Endothelial cell of umbilical vein (primary cell): ENCODE data around the gene BIRC6. TPM values are rescaled to one million over a fixed set of nuclear protein-coding genes. Genes with fewer than 3 reads are reported as not detected.

Experiments
- BruUV-seq: library from RNA; stranded (reverse); fragments of 400-500 nt; replicated peaks from 2 replicates; lab custom pipeline; 2021; lab: Mats Ljungman, UMichigan
- CTCF ChIA-PET: fragments of 300-600, 350-600 bp; sonication (Branson Sonifier 250); formaldehyde crosslinking; loops from one replicate; lab custom pipeline; 2021; ENCODE audit warnings: antibody characterized with exemption, inconsistent platforms; lab: Charles Lee
- POLR2A ChIA-PET: fragments of 300-600, 350-600 bp; sonication (Branson Sonifier 250); formaldehyde crosslinking; loops from one replicate; lab custom pipeline; 2021; ENCODE audit warnings: antibody characterized with exemption, inconsistent platforms; lab: Charles Lee
- DNase-seq: peaks from one replicate; pipeline ENCODE4 v3.0.0-alpha.2; 2011; ENCODE audit warnings: low read depth, low spot score
- FAIRE-seq: peaks from 2 replicates; lab custom pipeline; 2011; peaks lifted over from hg19 to GRCh38; lab: Jason Lieb, UNC
- H2AFZ ChIP-seq: 2 replicates; pipeline ENCODE4 v1.6.0; 2012; ENCODE audit warnings: low read depth, low read length, control low read depth, inconsistent platforms
- H3K27ac ChIP-seq: 2 replicates; pipeline ENCODE4 v1.5.1; 2011; ENCODE audit warnings: low read depth, mild to moderate bottlenecking, control low read depth, low read length, moderate library complexity; ENCODE audit not compliant: insufficient read depth
- H3K27me3 ChIP-seq, 2 experiments: 2 replicates each; pipeline versions ENCODE4 v1.6.0 to v1.6.1; 2011; ENCODE audit warnings: low read length in 2 of 2, mixed read lengths in 1 of 2; ENCODE audit not compliant: control insufficient read depth in 2 of 2, insufficient read depth in 2 of 2
- H3K36me3 ChIP-seq, 2 experiments: 2 replicates in 1 of 2; 3 replicates in 1 of 2; pipeline ENCODE4 v1.5.1; 2011; ENCODE audit warnings: low read length in 2 of 2, mild to moderate bottlenecking in 1 of 2, moderate library complexity in 1 of 2; ENCODE audit not compliant: control insufficient read depth in 2 of 2, insufficient read depth in 2 of 2; ENCODE audit errors: extremely low read depth in 1 of 2
- H3K4me1 ChIP-seq: 3 replicates; pipeline ENCODE4 v1.5.1; 2011; ENCODE audit warnings: mild to moderate bottlenecking, low read length; ENCODE audit not compliant: control insufficient read depth, insufficient read depth; ENCODE audit errors: extremely low read depth
- H3K4me2 ChIP-seq: 2 replicates; pipeline ENCODE4 v1.6.1; 2011; ENCODE audit warnings: low read length, control low read depth, mixed read lengths; ENCODE audit not compliant: insufficient read depth
- H3K4me3 ChIP-seq, 3 experiments: fragments of 200-600 bp in 1 of 3; sonication (generic), shearing (Covaris generic) in 1 of 3; replicated peaks in 1 of 3; 2 replicates each; pipeline ENCODE4 v1.5.1; 2011 to 2016; ENCODE audit warnings: control low read depth in 3 of 3, low read length in 3 of 3, mild to moderate bottlenecking in 2 of 3, inconsistent platforms in 1 of 3, low read depth in 1 of 3, moderate library complexity in 1 of 3; ENCODE audit not compliant: insufficient read depth in 1 of 3
- H3K79me2 ChIP-seq: 2 replicates; pipeline ENCODE4 v1.6.0; 2012; ENCODE audit warnings: low read length, inconsistent platforms; ENCODE audit not compliant: control insufficient read depth, insufficient read depth
- H3K9ac ChIP-seq: replicated peaks from 2 replicates; pipeline ENCODE3; 2011; ENCODE audit warnings: low read length, control low read depth; ENCODE audit not compliant: insufficient read depth; ENCODE audit errors: extremely low read depth
- H3K9me1 ChIP-seq: replicated peaks from 3 replicates; pipeline ENCODE4 v1.6.0; 2011; ENCODE audit warnings: mild to moderate bottlenecking, low read length; ENCODE audit not compliant: control insufficient read depth, insufficient read depth; ENCODE audit errors: extremely low read depth
- H3K9me3 ChIP-seq: replicated peaks from 2 replicates; pipeline ENCODE4 v1.5.1; 2012; ENCODE audit warnings: low read length, inconsistent platforms; ENCODE audit not compliant: control insufficient read depth, insufficient read depth
- H4K20me1 ChIP-seq: replicated peaks from 2 replicates; pipeline ENCODE3; 2011; ENCODE audit warnings: mild to moderate bottlenecking, low read length; ENCODE audit not compliant: control insufficient read depth, insufficient read depth; ENCODE audit errors: extremely low read depth
- CTCF ChIP-seq, 2 donors: IDR thresholded peaks; 1 replicate in 1 of 2; 2 replicates in 1 of 2; pipeline ENCODE4 v1.5.1; 2011; ENCODE audit warnings: low read length in 2 of 2, mild to moderate bottlenecking in 2 of 2, moderate library complexity in 2 of 2, control low read depth in 1 of 2, inconsistent platforms in 1 of 2, low read depth in 1 of 2; ENCODE audit not compliant: insufficient read depth in 1 of 2; ENCODE audit errors: extremely low read depth in 1 of 2
- EZH2 ChIP-seq: IDR thresholded peaks from 2 replicates; pipeline ENCODE4 v1.6.1; 2012; ENCODE audit warnings: borderline replicate concordance, low read depth, mild to moderate bottlenecking, moderate library complexity, low read length, inconsistent platforms; ENCODE audit not compliant: severe bottlenecking
- FOS ChIP-seq: IDR thresholded peaks from 2 replicates; pipeline ENCODE4 v1.6.1; 2011; ENCODE audit warnings: mild to moderate bottlenecking, low read length, moderate library complexity, borderline replicate concordance; ENCODE audit not compliant: insufficient read depth
- GATA2 ChIP-seq: IDR thresholded peaks from 2 replicates; pipeline ENCODE4 v1.7.0; 2011; ENCODE audit warnings: low read depth, mild to moderate bottlenecking, moderate library complexity, mixed read lengths, low read length; ENCODE audit not compliant: insufficient read length, insufficient read depth
- JUN ChIP-seq: IDR thresholded peaks from 2 replicates; pipeline ENCODE4 v1.6.1; 2011; ENCODE audit warnings: borderline replicate concordance, low read depth; ENCODE audit not compliant: insufficient read length, insufficient read depth
- MYC ChIP-seq: IDR thresholded peaks from one replicate; pipeline ENCODE4 v1.6.1; 2011; ENCODE audit warnings: mild to moderate bottlenecking, low read depth, low read length
- POLR2A ChIP-seq: IDR thresholded peaks from 2 replicates; pipeline ENCODE4 v1.6.1; 2012; ENCODE audit warnings: low read depth, mild to moderate bottlenecking, control low read depth, low read length
- POLR2AphosphoS5 ChIP-seq: IDR thresholded peaks from 2 replicates; pipeline ENCODE4 v1.6.1; 2012; ENCODE audit warnings: low read depth, mild to moderate bottlenecking, control low read depth, low read length, moderate library complexity; ENCODE audit not compliant: insufficient read depth
- dilution Hi-C: fragments of 300-500 bp; cut with MboI; formaldehyde crosslinking; loops from one replicate; pipeline ENCODE4 v1.15.0; 2019; ENCODE audit warnings: low sequenced_read_pairs; ENCODE audit not compliant: extremely low pct_ligation_motif_present
- intact Hi-C: fragments of 100-400 bp; cut with micrococcal nuclease; formaldehyde crosslinking; loops from one replicate; pipeline ENCODE4 v1.10.0; 2022
- polyA plus RNA-seq, 4 experiments: library from polyadenylated mRNA; depleted of rRNA in 3 of 4; stranded (reverse) in 3 of 4; unstranded in 1 of 4; fragments of >200 nt; gene quantifications; 2 replicates each; pipeline versions ENCODE4 v1.2.1 to v1.2.3, GENCODE V29; 2011 to 2012; ENCODE audit warnings: missing spikeins in 1 of 4
- total RNA-seq: library from RNA; stranded (reverse); gene quantifications from 2 replicates; pipeline ENCODE4 v1.2.3, GENCODE V29; 2021
- TF ChIP-seq, protein P1 (sequence below): IDR thresholded peaks from 2 replicates; pipeline ENCODE4 v1.6.1; 2011; ENCODE audit not compliant: insufficient read depth, insufficient read length

The BIRC6 gene
- total and polyA plus RNA-seq, 2 donors (not counting 3 experiments of a cell fraction or from before 2014, with no cell fraction given), result 34.2 to 83.1 TPM

DNA sequence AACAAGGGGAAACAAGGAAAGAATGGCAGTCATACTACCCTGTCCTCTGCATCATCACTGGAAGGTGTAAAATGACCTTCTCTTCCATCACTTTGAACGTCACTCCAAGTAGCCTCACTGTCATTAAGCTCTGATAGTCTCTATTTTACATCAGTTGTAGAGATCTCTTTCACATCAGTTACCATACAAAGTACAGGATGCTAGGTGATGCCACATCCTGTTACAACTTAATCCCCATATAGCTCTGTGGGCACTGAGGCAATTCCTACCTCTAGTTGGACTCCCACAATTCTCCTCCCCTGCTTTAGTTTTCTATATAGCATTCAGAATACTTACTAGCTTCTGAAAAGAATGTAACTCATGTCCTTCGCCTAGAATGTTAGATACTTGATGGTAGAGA lies 215.9 kb downstream of the BIRC6 start:
- BruUV-seq, result no TSS peak
- CTCF ChIA-PET, result interaction anchor here (1.7 to 1.9 kb wide), 2 partner anchors 14 to 18 kb away, joined by 6 to 10 read pairs; no protein-coding TSS in a partner anchor
- H3K4me2 ChIP-seq, result no peak overlapping the region
- H3K9ac ChIP-seq, result no peak overlapping the region
- intact Hi-C loops, result no loop called here
- H3K9me3 ChIP-seq, result no peaks in the 10 kb centered on the region
- no peaks in the 10 kb centered on the region for H3K27me3 ChIP-seq
- no peak overlapping the region for H2AFZ ChIP-seq
- DNase-seq, result no peak
- H3K4me1 ChIP-seq, result no peaks in the 10 kb centered on the region
- no peaks in the 10 kb centered on the region for H3K36me3 ChIP-seq
- no peaks in the 10 kb centered on the region for H4K20me1 ChIP-seq
- POLR2A ChIA-PET, result no interaction called here
- H3K79me2 ChIP-seq, result peaks cover 10% of the 10 kb centered on the region
- no peaks in the 10 kb centered on the region for H3K9me1 ChIP-seq
- dilution Hi-C loops, result no loop called here
- H3K4me3 ChIP-seq, result no peak overlapping the region
- H3K27ac ChIP-seq, result no peak overlapping the region
- TF ChIP-seq GATA2, result no peak
- no peak for TF ChIP-seq POLR2A
- TF ChIP-seq, protein P1, sequence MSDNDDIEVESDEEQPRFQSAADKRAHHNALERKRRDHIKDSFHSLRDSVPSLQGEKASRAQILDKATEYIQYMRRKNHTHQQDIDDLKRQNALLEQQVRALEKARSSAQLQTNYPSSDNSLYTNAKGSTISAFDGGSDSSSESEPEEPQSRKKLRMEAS, result no peak
- no peak for TF ChIP-seq FOS
- no peak for TF ChIP-seq EZH2
- no peak for TF ChIP-seq CTCF (IDR thresholded peaks at IDR 0.05; ENCODE audit: extremely low read depth in 1 of 2, insufficient read depth in 1 of 2, low read depth in 1 of 2, low read length in 2 of 2)
- TF ChIP-seq JUN, result no peak
- no peak for TF ChIP-seq POLR2AphosphoS5
- TF ChIP-seq MYC, result no peak
- FAIRE-seq, result no peak
